GM18868 (cell line): ENCODE data around the gene SERPINA5.

Experiments
- ATAC-seq: cut with Tn5 transposase; IDR thresholded peaks from one replicate; pipeline ENCODE4 v1.9.1; 2021; ENCODE audit warnings: mild to moderate bottlenecking, moderate library complexity; ENCODE audit not compliant: unreplicated experiment

The SERPINA5 gene, protein sequence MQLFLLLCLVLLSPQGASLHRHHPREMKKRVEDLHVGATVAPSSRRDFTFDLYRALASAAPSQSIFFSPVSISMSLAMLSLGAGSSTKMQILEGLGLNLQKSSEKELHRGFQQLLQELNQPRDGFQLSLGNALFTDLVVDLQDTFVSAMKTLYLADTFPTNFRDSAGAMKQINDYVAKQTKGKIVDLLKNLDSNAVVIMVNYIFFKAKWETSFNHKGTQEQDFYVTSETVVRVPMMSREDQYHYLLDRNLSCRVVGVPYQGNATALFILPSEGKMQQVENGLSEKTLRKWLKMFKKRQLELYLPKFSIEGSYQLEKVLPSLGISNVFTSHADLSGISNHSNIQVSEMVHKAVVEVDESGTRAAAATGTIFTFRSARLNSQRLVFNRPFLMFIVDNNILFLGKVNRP

DNA sequence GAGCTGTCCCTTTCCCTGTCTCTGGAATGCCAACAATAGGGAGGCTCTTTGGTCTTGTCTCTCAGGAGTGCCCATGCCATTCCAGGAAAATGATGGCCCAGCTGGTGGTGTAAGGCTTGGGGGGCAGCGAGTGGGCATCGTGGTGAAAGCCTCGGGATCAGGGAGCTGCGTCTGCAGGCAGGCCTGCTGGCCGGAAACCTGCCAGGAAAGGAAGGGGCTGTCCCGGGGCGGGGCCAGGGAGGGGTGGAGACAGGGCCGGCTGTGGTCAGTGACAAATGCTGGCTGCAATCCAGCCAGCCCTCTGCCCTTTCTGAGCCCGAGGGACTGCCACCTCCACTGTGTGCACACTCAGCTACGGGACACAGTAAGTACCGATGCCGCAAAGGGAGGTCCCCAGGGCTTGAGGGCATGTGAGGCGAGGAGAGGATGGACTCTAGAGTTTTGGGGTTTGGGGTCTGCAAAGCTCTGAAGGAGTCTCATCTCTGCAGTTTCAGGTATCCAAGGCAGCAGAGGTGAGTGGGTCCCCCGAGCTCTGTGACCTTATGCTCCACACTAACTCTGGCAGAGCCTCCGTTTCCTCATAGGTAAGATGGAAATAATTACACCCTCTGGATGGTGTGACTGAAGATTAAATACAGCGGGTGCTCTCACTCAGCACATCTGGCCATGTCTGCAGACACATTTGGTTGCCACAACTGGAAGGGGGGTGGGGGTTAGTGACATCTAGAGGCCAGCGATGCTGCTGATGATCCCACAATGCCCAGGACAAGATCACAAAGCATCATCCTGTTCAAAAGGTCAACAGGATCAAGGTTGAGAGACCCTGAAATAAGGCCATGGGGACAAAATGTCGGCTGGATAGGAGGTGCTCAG, at the start of gene SERPINA5:
SERPINA5 (plus strand) TSS at position 300 of the 873 bp plus-strand sequence. CDS start 5,937 bp downstream, outside the sequence.
- no peak for ATAC-seq

DNA sequence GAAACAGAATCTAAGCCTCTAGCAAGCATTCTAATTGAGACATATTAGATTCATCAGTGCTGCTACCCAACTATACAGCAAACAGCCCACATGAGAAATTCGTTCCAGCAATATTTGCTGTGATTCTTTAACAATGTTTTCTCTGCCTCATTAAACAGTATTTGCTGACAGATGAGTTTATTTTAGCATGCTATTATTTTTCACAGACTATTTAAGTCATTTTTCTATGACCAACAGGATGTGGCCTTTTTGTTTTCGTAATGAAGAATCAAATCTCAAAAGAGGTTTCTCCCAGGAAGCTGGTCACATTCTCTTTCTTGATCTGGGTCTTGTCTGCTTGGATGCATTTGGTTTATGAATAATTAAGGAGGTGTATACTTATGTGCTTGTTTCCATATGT, 48.8 kb upstream of the SERPINA5 start:
- ATAC-seq, result peak; percentile 63

DNA sequence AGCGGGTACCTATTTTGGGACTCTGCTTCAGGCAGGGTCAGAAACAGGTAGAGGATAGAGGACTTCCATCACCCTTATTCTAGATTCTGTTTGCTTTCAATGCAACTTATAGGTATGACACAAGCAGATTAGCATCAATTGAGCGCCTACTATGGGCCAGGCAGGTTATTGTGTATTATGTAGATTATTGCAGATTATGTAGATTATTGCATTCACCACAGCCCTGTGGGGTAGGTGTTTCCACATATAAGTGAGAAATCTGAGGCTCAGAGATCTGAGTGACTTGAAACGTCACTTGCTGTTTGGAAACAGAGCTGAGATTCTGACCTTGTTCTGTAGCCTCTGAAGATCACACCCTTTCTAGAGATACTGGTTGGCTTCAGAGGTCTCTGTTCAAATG, 45.7 kb upstream of the SERPINA5 start:
- no peak for ATAC-seq

DNA sequence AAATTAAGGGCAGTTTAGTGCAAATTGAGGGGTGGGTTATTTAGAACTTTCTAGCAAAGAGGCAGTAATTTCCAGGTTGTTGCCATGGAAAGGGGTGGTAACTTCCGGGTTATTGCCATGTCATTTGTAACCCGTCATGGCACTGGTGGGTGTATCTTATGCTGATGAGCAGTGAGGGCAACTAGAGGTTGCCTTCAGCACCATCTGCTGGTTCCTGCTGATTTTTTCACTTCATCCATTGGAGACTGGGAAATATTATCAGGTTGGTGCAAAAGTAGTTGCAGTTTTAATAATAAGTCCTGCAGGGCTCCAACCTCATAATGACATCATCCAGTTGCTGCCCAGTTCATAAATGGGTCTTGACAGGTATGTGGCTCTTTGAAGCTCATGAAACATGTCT, 44.4 kb upstream of the SERPINA5 start:
- ATAC-seq, result no peak

DNA sequence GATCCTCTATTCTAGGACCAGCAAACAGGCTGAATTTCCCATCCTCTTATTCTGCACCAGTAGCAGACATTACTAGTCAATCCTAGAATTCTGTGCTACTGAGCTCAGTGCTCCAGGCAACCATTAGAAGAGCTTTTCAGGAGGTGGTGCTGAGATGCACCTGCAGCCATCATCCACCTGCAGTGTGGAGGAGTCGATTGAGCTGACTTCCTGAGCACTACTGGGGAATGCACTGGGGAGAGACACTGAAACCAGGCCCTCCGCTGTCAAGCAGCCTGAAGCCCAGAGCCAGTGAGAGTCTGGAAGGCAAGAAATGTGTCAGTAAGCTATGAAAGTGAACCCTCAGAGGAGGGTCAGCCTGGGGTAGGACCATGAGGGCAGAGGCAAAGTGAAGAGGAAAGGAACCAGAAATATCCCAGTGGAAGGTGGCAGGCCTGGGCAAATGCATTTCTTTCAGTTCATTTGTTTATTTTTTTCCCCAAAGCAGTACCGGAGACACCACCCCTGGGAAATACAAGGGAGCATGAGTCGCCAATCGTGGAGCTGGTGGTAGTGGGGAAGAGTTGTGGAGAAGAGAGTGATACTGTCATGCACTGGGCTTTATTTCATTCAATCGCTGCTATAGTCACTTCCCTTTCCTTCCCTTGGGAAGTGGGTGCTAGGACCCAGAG, 43.0 kb upstream of the SERPINA5 start:
- ATAC-seq, result peak; percentile 35

DNA sequence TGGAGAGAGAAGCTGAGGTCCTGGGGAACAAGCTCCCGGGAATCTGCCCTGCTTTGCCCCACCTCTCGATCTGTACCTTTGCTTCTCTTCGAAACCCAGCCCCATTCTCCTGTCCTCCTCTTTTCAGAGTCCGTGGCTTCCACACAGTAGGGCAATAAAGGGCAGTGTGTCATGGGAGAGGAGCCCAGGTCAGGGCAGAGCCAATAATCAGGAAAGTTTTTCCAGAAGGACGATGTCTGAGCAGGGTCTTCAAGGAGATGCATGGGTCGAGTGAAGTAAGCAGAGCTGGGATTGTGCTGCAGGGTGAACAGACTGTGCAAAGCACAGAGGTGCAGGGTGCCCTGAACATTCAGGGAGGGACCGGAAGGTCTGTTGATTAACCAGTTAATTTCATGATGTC, 42.0 kb upstream of the SERPINA5 start:
- no peak for ATAC-seq

DNA sequence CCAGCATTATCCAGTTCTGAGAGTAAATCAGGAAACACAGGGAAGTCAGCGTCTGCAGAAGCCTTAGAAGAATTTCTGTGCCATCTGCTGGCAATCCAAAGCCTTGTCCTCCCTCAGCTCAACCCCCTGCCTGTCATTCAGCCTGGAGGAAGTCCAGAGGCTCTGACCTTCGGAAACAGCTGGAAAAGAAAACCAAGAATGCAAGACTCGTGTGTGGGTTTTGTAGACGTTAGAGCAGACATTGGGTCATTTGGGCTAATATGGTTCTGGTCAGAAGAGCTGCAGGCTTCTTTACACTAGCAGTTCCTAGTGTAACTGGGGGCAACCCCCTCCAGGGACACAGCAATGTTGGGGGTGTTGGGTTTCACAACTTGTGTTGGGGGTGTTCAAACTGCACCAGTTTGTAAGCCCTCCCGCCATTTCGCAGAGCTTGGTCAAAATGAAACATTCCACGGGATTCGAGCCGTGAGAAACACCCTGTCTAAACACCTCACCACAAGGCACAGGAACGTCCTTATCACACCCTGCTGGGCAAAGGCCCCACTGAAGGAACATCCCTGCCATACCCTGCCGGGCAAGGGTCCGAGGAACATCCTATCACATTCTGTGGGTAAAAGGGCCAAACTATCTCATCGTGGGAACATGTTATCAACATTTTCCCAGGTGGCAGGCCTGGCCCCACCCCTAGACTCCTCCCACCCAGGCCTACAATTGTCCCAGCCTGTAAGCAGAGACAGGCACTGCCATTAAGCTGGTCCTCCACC, 41.0 kb upstream of the SERPINA5 start:
- peak; percentile 37 for ATAC-seq

DNA sequence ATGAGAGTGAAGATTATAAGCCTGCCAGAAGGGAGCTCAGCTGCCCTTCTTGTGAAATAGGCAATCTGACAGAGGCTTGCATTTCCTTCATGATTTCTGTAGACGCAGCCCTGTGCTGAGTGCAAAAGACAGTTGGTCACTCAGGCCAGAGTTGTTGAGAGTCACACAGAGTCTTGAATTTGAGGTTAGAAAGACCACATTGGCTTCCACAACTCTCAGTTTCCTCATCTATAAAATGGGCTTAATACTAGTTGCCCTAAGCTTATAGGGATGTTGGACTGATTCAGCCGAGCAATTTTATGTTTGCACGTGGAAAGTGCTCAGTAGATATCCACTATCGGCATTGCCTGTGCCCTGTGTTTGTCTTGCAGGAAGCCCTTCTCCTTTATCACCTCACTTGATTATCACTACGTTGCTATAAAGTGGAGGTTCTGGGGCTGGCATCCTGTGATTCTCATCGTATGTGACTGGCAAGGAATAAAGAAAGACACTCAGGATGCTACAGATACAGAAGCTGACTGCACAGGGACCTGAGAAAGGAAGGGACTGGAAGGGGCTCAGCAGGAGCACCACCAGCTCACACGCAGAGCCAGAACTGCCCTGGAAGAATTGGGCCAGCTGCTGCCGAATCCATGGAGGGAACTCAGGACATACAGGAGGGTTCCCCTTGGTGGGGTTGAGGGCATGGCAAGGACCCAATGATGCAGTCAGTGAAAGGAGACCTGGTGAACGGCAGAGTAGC, 39.8 kb upstream of the SERPINA5 start:
- no peak for ATAC-seq

DNA sequence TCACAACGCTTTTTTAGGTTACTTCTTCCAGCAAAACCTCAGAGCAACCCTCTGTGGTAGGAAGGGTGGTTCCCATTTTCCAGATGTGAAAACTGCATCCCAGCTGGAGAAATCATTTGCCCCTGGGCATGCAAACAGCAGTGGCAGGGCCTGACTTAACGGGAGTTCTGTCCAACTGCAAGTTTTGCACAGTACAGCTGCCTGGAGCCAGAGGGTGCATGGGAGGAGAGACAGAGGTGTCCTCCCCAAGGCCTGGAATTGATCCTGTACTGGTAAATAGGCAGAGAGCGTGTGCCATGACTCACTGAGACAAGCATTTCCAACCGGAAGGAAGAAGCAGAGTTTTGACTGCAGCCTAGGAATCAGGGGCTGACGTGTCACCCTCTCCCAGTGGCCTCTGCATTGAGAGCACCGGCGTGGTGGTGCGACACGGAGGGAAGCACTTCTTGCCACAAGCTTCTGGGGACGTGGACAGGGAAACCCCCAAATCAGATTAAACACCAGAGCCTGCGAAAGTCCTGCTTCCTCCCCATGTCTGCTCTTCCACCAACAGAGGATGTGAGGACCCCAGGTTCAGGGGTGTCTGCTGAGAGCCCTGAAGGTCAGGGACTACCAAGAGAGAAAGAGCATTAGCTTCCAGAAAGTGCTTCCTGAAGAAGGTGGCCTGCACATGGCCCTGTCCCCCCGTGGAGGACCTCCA, 39.0 kb upstream of the SERPINA5 start:
- ATAC-seq, result no peak

DNA sequence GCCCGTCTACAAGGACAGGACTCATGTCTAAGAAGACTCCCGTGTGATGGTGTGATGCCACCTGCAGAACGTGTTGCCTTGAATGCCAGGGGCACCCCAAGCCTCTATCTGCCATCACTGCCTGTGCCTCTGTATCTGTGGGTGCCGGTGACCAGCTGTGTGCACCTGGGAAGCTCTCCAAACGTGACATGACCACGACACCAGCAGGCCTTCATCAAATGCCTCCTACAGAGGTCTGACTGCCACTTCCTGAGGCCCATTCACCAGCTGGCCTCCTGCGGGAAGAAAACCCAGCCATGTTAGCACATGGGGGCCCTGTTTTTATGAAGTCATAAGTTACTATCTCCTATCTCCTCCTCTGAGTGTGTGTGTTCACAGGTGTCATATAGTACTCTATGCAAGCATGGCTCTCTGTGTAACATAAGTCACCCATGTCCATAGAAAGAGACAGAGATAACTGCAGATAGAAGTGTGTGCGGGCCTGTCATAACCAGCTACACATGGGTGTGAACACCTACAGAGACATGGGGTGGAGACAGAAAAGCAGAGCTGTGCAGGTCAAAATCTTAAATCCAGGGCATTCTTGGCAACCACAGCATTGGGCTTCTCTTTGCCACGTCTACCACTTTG, 38.3 kb upstream of the SERPINA5 start:
- no peak for ATAC-seq

DNA sequence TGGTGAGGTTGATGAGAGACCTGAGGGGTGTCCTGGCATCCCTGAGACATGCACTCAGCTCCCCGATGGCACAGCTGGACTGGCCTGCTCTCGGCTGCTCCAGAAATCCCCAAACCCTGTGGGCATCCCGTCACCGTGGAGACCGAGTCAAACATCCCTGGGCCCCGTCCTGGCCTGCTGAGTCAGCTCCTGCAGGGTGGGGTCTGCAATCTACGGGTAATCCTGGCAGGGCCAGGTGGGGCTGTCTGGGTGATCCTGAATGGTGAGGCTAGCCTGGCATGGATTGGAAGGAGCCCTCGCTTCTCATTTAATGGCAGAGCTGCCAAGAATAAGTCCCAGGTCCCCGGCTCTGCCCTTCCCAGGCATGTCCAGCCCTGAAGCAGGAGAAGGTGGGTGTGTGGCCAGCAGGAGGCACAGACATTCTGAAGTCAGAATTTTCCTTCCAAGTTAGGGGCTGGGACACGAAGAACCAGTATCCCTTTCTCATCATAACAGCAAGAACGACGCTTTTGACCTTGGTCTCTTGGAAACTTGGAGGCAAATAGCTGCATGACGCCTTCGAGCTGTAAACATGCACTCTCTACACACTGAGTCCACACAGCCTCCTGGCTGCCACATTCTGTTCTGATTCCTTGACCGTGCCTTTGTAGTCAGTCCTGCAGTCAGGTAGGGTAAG, 37.6 kb upstream of the SERPINA5 start:
- no peak for ATAC-seq

DNA sequence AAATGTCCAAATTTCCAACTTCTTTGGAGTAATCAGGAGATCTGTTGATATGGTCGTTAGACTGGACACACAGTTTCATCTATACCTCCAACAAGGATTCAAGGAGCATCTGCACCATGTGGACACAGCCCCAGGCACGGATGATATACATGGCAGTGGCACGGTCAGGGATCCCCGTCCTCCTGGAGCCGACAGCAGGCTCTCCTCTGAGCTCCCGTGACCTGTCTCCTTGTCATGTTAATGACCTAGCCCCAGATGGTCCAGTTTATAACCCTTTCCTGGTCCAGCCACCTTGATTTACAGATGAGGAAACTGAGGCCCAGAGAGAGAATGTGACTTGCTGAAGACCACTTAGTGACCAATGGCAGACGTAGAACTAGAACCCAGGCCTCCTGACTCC, 36.5 kb upstream of the SERPINA5 start:
- no peak for ATAC-seq

DNA sequence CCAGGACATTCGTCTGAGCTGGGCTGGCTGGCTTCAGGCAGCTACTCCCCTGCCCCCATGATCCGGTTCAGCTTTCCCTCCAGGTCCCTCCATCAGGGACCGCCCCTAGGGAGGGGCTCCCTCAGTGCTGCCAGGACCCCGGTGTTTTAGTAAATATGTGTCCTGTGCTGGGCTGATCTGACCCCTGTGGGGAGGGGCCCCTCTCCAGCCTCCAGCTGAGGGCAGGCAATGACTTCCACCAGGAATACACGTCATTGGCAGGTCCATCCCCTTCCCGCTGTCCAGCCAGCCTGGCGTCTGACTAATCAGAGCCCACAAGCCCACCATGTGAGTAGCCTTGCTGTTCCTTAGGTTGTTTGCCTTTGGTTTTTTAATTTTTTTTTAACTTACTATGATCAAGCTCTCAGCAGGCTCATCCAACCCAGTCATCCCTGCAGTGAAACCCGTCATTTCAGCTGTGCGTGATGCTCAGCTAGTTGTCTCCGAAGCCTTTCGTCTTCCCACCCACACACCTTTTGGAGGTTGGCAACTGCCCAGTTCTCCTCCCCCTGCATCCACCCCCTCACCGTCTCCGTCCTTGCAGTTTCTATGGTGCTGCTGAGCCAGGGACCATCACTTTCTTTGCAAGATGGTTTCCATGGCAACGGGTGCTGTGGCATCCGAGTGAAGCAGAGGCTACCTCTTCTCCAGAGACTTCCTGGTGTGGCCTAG, 35.9 kb upstream of the SERPINA5 start:
- ATAC-seq, result no peak

DNA sequence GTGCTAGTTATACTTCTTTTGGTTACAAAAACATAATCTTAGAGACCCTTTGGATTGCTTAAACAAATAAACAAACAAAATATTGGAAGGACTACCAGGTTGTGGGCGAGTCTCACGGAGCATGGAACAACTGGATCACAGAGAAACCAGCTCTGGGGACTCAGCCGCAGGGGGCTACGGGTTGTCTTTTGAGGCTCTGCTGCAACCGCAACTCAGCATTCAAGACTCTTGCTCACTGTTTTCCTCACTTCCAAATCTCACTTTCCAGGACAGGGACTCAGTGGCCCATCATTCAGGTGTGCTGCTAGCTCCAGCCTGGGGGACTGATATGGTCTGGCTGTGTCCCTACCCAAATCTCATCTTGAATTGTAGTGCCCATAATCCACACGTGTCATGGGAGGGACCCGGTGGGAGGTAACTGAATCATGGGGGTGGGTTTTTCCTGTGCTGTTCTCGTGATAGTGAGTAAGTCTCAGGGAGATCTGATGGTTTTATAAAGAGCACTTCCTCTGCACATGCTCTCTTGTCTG, 34.0 kb upstream of the SERPINA5 start:
- no peak for ATAC-seq

DNA sequence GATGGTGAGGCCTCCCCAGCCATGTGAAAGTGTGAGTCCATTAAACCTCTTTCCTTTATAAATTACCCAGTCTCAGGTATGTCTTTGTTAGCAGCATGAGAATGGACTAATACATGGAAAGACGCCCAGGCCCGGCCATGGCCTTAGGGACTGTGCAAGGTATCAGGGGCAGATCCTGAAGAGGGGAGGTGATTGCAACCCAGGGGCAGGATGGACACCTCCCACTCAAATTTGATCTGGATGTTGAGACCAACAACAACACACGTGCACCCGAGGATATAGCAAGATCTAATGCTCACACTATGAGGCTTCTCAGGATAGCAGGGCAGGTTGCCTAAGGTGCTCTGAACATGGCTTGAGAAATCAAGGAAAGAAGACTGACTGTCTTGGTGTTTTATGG, 33.5 kb upstream of the SERPINA5 start:
- ATAC-seq, result no peak

DNA sequence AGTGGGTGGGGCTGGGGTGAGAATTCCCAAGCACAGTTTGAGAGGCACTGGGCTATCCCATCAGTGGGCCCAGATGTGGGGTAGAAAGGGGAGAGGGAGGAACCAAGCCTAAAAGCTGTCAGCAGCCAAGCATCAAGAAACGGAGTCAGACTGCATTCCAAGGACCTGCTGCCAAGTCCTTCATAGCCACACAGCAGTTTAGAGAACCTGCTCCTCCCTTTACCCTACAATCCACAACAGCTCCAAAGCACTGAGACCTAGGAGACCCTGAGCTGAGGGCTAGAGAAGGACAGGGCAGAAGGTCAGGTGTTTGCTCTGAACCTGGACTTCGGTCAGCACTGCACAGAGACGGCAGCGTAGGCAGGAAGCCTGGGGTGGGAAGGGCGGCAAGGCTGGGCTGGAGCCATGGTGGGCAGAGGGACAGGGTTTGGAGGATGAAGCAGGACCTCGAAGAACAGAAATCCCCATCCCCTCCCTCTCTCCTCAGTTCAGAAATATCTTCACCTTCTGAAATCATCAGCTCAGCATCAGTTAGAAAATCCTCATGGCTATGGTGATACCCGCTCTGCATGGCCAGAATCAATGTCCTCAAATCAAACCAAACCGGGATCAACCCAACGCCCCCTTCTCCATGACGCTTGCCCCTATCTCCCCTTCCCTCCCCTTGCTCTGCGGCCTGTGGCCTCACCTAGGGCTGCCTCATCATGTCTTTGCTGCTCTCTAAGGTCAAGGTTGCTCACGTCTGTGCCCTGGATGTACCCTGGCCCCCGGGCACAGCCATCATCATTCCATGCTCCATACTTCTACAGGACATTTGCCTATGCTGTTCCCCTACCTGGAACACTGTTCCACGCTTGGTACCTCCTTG, 32.9 kb upstream of the SERPINA5 start:
- no peak for ATAC-seq
